GM12878 (cell line): ENCODE data around the gene HRC.

ENCODE experiments used
- ATF3 ChIP-seq: IDR thresholded peaks from 2 replicates; pipeline ENCODE4 v1.6.1; 2011; ENCODE audit warnings: low read depth, mild to moderate bottlenecking, low read length, moderate library complexity, borderline replicate concordance; ENCODE audit errors: extremely low read depth
- CHD2 ChIP-seq: IDR thresholded peaks from 2 replicates; pipeline ENCODE4 v1.6.1; 2011; ENCODE audit warnings: low read depth, low read length, improper control_type of control experiment, borderline replicate concordance
- EZH2 ChIP-seq: IDR thresholded peaks from 2 replicates; pipeline ENCODE4 v1.6.1; 2012; ENCODE audit warnings: low read depth, mild to moderate bottlenecking, control low read depth, inconsistent platforms, low read length, borderline replicate concordance; ENCODE audit not compliant: control insufficient read depth
- MXI1 ChIP-seq: fragments of 150-350 bp; IDR thresholded peaks from 2 replicates; pipeline ENCODE4 v1.6.1; 2011; ENCODE audit warnings: low read depth, mild to moderate bottlenecking, inconsistent platforms, low read length, improper control_type of control experiment
- POLR2AphosphoS5 ChIP-seq: IDR thresholded peaks from 2 replicates; pipeline ENCODE4 v1.6.1; 2011; ENCODE audit warnings: mild to moderate bottlenecking, low read length, inconsistent platforms
- RAD21 ChIP-seq: IDR thresholded peaks from 2 replicates; pipeline ENCODE4 v1.6.1; 2011; ENCODE audit warnings: mild to moderate bottlenecking, low read depth, low read length, moderate library complexity; ENCODE audit not compliant: insufficient read depth
- RCOR1 ChIP-seq: conservative IDR thresholded peaks from 2 replicates; pipeline ENCODE4 v1.6.1; 2012; ENCODE audit warnings: low read depth, low read length, improper control_type of control experiment
- SIN3A ChIP-seq: IDR thresholded peaks from 2 replicates; pipeline ENCODE4 v1.6.1; 2012; ENCODE audit warnings: low read depth, low read length, improper control_type of control experiment
- SKIL ChIP-seq: fragments of 450-650 bp; IDR thresholded peaks from 2 replicates; pipeline ENCODE4 v1.6.1; 2017; ENCODE audit warnings: mild to moderate bottlenecking, low read depth, inconsistent platforms; ENCODE audit not compliant: poor library complexity, severe bottlenecking
- SP1 ChIP-seq: IDR thresholded peaks from one replicate; pipeline ENCODE4 v1.6.1; 2011; ENCODE audit warnings: low read depth, low read length
- SPI1 ChIP-seq: IDR thresholded peaks from 2 replicates; pipeline ENCODE4 v1.6.1; 2011; ENCODE audit warnings: low read depth, mild to moderate bottlenecking, low read length, moderate library complexity, borderline replicate concordance; ENCODE audit not compliant: insufficient read depth
- TBL1XR1 ChIP-seq: IDR thresholded peaks from 2 replicates; pipeline ENCODE4 v1.6.1; 2012; ENCODE audit warnings: low read depth, low read length, improper control_type of control experiment
- TCF12 ChIP-seq: IDR thresholded peaks from 2 replicates; pipeline ENCODE4 v1.6.1; 2011; ENCODE audit warnings: low read depth, mild to moderate bottlenecking, low read length
- TF ChIP-seq, protein P1 (sequence below), 3 experiments: IDR thresholded peaks in 2 of 3; conservative IDR thresholded peaks in 1 of 3; 2 replicates each; pipeline ENCODE4 v1.5.1; 2011; ENCODE audit warnings: low read depth in 3 of 3, low read length in 3 of 3, mild to moderate bottlenecking in 3 of 3, control low read depth in 2 of 3, moderate library complexity in 2 of 3, inconsistent platforms in 1 of 3, mixed read lengths in 1 of 3; ENCODE audit not compliant: control insufficient read depth in 2 of 3, insufficient read depth in 1 of 3; ENCODE audit errors: extremely low read depth in 1 of 3

- TF ChIP-seq RAD21 (0 out of 2 replicates have a peak, but pooled peaks have one; percentile 19), SKIL (no peak), TCF12 (no peak), TBL1XR1 (no peak), POLR2AphosphoS5 (no peak), ATF3 (no peak), CHD2 (no peak), EZH2 (no peak), RCOR1 (no peak), MXI1 (no peak), SP1 (no peak), SPI1 (no peak), SIN3A (no peak)
- TF ChIP-seq, protein P1, sequence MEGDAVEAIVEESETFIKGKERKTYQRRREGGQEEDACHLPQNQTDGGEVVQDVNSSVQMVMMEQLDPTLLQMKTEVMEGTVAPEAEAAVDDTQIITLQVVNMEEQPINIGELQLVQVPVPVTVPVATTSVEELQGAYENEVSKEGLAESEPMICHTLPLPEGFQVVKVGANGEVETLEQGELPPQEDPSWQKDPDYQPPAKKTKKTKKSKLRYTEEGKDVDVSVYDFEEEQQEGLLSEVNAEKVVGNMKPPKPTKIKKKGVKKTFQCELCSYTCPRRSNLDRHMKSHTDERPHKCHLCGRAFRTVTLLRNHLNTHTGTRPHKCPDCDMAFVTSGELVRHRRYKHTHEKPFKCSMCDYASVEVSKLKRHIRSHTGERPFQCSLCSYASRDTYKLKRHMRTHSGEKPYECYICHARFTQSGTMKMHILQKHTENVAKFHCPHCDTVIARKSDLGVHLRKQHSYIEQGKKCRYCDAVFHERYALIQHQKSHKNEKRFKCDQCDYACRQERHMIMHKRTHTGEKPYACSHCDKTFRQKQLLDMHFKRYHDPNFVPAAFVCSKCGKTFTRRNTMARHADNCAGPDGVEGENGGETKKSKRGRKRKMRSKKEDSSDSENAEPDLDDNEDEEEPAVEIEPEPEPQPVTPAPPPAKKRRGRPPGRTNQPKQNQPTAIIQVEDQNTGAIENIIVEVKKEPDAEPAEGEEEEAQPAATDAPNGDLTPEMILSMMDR (IDR thresholded peaks at IDR 0.05 in 2 of 3, conservative IDR thresholded peaks at IDR 0.05 in 1 of 3; ENCODE audit: control insufficient read depth in 2 of 3, extremely low read depth in 1 of 3, insufficient read depth in 1 of 3, low read depth in 3 of 3, low read length in 3 of 3): peak; percentile 67 to 88 (median 83)
Measured at GRCh38 chr19:49106648-49107135, 48.5 kb downstream of the HRC start.
